Neural progenitor cell (in vitro differentiated cells): ENCODE measurements around the gene PLEKHA5. TPM values are rescaled to one million over a fixed set of nuclear protein-coding genes. Genes with fewer than 3 reads are reported as not detected.
"Not testable (repeated sequence)": the region's sequence is repeated elsewhere in the genome, so short reads cannot be mapped to it uniquely, and the experiment has no call there.

Experiments
- DNase-seq: peaks from one replicate; pipeline ENCODE4 v3.0.0-alpha.2; 2016; ENCODE audit warnings: low spot score
- H2AFZ ChIP-seq: fragments of 200-600 bp; sonication (generic); replicated peaks from 2 replicates; pipeline ENCODE4 v1.6.1; 2016; ENCODE audit warnings: antibody characterized with exemption
- H3F3A ChIP-seq: fragments of 200-600 bp; sonication (generic); 2 replicates; pipeline ENCODE4 v1.6.1; 2016; ENCODE audit warnings: antibody characterized with exemption, low read depth
- H3K27ac ChIP-seq: fragments of 200-600 bp; sonication (generic); 2 replicates; pipeline ENCODE4 v1.5.1; 2016; ENCODE audit warnings: mild to moderate bottlenecking
- H3K27me3 ChIP-seq: fragments of 200-600 bp; sonication (generic); 2 replicates; pipeline ENCODE4 v1.6.1; 2016; ENCODE audit warnings: mild to moderate bottlenecking, moderate library complexity
- H3K36me3 ChIP-seq: fragments of 200-600 bp; sonication (generic); 2 replicates; pipeline ENCODE4 v1.5.1; 2016
- H3K4me1 ChIP-seq: fragments of 200-600 bp; sonication (generic); 2 replicates; pipeline ENCODE4 v1.6.1; 2016; ENCODE audit warnings: mixed run types
- H3K4me2 ChIP-seq: fragments of 200-600 bp; sonication (generic); 2 replicates; pipeline ENCODE4 v1.6.1; 2016
- H3K4me3 ChIP-seq: fragments of 200-600 bp; sonication (generic); 2 replicates; pipeline ENCODE4 v1.5.1; 2016
- H3K79me2 ChIP-seq: fragments of 200-600 bp; sonication (generic); 2 replicates; pipeline ENCODE4 v1.6.1; 2016; ENCODE audit warnings: low read depth
- H3K9ac ChIP-seq: fragments of 200-600 bp; sonication (generic); 2 replicates; pipeline ENCODE4 v1.6.1; 2016
- H3K9me3 ChIP-seq: fragments of 200-600 bp; sonication (generic); 2 replicates; pipeline ENCODE4 v1.5.1; 2016; ENCODE audit warnings: low read depth
- H4K20me1 ChIP-seq: fragments of 200-600 bp; sonication (generic); 2 replicates; pipeline ENCODE4 v1.6.1; 2016; ENCODE audit warnings: low read depth
- H3K27ac Mint-ChIP-seq: 3 replicates; pipeline ENCODE4 v1.8.0; 2021; ENCODE audit warnings: mixed read lengths
- H3K27me3 Mint-ChIP-seq: 2 replicates; pipeline ENCODE4 v1.8.0; 2022; ENCODE audit warnings: low read depth, mild to moderate bottlenecking, inconsistent platforms, moderate library complexity, mixed read lengths; ENCODE audit not compliant: insufficient read depth
- H3K36me3 Mint-ChIP-seq: 3 replicates; pipeline ENCODE4 v1.8.0; 2021; ENCODE audit warnings: mixed read lengths
- H3K4me1 Mint-ChIP-seq: 3 replicates; pipeline ENCODE4 v1.8.0; 2021; ENCODE audit warnings: mixed read lengths
- H3K4me3 Mint-ChIP-seq: 3 replicates; pipeline ENCODE4 v1.8.0; 2021; ENCODE audit warnings: mild to moderate bottlenecking, moderate library complexity, mixed read lengths
- H3K9me3 Mint-ChIP-seq: 3 replicates; pipeline ENCODE4 v1.8.0; 2020; ENCODE audit warnings: mixed read lengths
- CTCF ChIP-seq: fragments of 200-600 bp; sonication (generic); IDR thresholded peaks from 2 replicates; pipeline ENCODE4 v1.5.1; 2017; ENCODE audit warnings: antibody characterized with exemption, mild to moderate bottlenecking
- EZH2 ChIP-seq: fragments of 200-600 bp; sonication (generic); IDR thresholded peaks from 2 replicates; pipeline ENCODE4 v1.6.1; 2017; ENCODE audit warnings: antibody characterized with exemption, mild to moderate bottlenecking, moderate library complexity
- EZH2phosphoT487 ChIP-seq: fragments of 200-600 bp; sonication (generic); IDR thresholded peaks from 2 replicates; pipeline ENCODE4 v1.6.1; 2017; ENCODE audit warnings: antibody characterized with exemption
- total RNA-seq: library from RNA; depleted of rRNA; stranded (reverse); fragments of >200 nt; gene quantifications from 2 replicates; pipeline ENCODE4 v1.2.3, GENCODE V29; 2015; ENCODE audit warnings: low replicate concordance

The PLEKHA5 gene
- total RNA-seq, 1 donor from 2014 or later: 86.7 TPM

DNA sequence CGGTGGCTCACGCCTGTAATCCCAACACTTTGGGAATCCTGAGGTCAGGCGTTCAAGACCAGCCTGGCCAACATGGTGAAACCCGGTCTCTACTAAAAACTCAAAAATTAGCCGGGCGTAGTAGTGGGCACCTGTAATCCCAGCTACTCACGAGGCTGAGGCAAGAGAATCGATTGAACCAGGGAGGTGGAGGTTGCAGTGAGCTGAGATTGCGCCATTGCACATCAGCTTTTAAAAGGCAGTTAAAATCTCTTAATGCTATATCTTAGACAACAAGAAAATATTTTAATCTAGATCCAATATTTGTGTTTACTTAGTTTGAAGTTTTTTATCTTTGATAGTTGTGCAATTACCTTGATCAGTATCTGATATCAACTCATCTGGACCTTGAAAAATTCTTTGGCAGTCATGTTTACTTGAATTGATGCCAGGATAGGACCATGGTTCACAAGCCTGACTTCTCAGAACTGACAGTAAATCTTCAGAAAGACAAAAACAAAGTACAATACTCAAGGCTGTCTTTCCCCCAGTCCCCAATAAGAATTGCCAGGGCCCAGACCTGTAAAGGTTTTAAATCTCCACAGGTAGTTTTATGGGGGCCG, 174.7 kb downstream of the PLEKHA5 start:
- Histone ChIP-seq H3K27ac (no peak overlapping the region), H3K4me2 (no peak overlapping the region), H3K4me3 (no peak overlapping the region), H3K9ac (no peak overlapping the region), H3K9me3 (no peaks in the 10 kb centered on the region), H3K79me2 (no peaks in the 10 kb centered on the region), H3K27me3 (no peaks in the 10 kb centered on the region), H4K20me1 (no peaks in the 10 kb centered on the region), H3K4me1 (no peaks in the 10 kb centered on the region), H3K36me3 (peaks cover 3% of the 10 kb centered on the region), H3F3A (no peaks in the 10 kb centered on the region), H2AFZ (no peak overlapping the region)
- Mint-ChIP-seq H3K27me3 (no peaks in the 10 kb centered on the region), H3K4me3 (no peak overlapping the region), H3K4me1 (no peaks in the 10 kb centered on the region), H3K27ac (no peak overlapping the region), H3K36me3 (peaks cover 34% of the 10 kb centered on the region), H3K9me3 (peaks cover 2% of the 10 kb centered on the region)
- DNase-seq: no peak
- TF ChIP-seq EZH2phosphoT487 (no peak), CTCF (no peak), EZH2 (no peak)

- not testable (repeated sequence) for H3K4me1 Mint-ChIP-seq, H3K4me3 Mint-ChIP-seq, H4K20me1 ChIP-seq, H3F3A ChIP-seq, H3K79me2 ChIP-seq, H3K27ac ChIP-seq, H3K27me3 Mint-ChIP-seq, H3K4me2 ChIP-seq, DNase-seq, H2AFZ ChIP-seq, H3K4me3 ChIP-seq, H3K9me3 ChIP-seq, H3K27ac Mint-ChIP-seq, H3K4me1 ChIP-seq, H3K36me3 ChIP-seq, H3K27me3 ChIP-seq, H3K9me3 Mint-ChIP-seq, H3K9ac ChIP-seq
- H3K36me3 Mint-ChIP-seq: peaks cover 28% of the 10 kb centered on the region
Measured at GRCh38 chr12:19305621-19306020, 176.1 kb downstream of the PLEKHA5 start.

DNA sequence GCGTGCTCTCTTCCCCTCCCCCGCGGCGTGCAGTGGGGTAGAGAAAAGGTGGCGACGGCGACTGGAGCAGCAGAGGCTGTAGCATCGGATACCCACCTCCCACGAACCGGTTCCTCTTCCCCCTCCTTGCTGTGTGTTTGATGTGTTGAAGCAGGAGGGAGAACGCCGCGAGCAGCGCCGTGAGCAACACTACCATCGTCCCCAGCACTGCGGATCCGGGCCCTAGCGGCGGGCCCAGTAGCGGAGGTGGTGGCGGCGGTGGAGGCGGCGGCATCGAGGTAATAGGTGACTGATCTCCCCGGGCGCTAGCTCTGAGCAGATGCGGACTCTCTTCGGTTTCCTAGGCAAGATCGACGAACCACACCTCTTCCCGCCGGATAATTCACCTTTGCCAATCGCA, 176.8 kb downstream of the PLEKHA5 start:
- H3K36me3 ChIP-seq: peaks cover 3% of the 10 kb centered on the region
- Mint-ChIP-seq H3K36me3 (peaks cover 32% of the 10 kb centered on the region), H3K27me3 (no peaks in the 10 kb centered on the region), H3K4me1 (no peaks in the 10 kb centered on the region), H3K4me3 (no peak overlapping the region), H3K9me3 (peaks cover 2% of the 10 kb centered on the region), H3K27ac (no peak overlapping the region)
- H3K4me3 ChIP-seq: no peak overlapping the region
- H3K9me3 ChIP-seq: no peaks in the 10 kb centered on the region
- no peak overlapping the region for H3K27ac ChIP-seq
- TF ChIP-seq EZH2 (no peak), EZH2phosphoT487 (no peak), CTCF (no peak)
- no peaks in the 10 kb centered on the region for H3K79me2 ChIP-seq
- H3K4me1 ChIP-seq: no peaks in the 10 kb centered on the region
- DNase-seq: no peak
- no peak overlapping the region for H2AFZ ChIP-seq
- H3K27me3 ChIP-seq: no peaks in the 10 kb centered on the region
- H3K9ac ChIP-seq: no peak overlapping the region
- H3K4me2 ChIP-seq: no peak overlapping the region
- no peaks in the 10 kb centered on the region for H4K20me1 ChIP-seq
- no peaks in the 10 kb centered on the region for H3F3A ChIP-seq

- H3K9me3 Mint-ChIP-seq: peaks cover 2% of the 10 kb centered on the region
- Histone ChIP-seq H3K27me3 (no peaks in the 10 kb centered on the region), H3K9me3 (no peaks in the 10 kb centered on the region), H3K4me1 (no peaks in the 10 kb centered on the region), H3K36me3 (peaks cover 3% of the 10 kb centered on the region), H3F3A (no peaks in the 10 kb centered on the region), H4K20me1 (no peaks in the 10 kb centered on the region), H2AFZ (no peak overlapping the region), H3K27ac (no peak overlapping the region), H3K9ac (no peak overlapping the region), H3K79me2 (no peaks in the 10 kb centered on the region), H3K4me2 (no peak overlapping the region), H3K4me3 (no peak overlapping the region)
- H3K4me3 Mint-ChIP-seq: no peak overlapping the region
- no peak overlapping the region for H3K27ac Mint-ChIP-seq
- peaks cover 35% of the 10 kb centered on the region for H3K36me3 Mint-ChIP-seq
- no peak for DNase-seq
- H3K27me3 Mint-ChIP-seq: no peaks in the 10 kb centered on the region
- no peaks in the 10 kb centered on the region for H3K4me1 Mint-ChIP-seq
- no peak for TF ChIP-seq CTCF
- TF ChIP-seq EZH2: no peak
- no peak for TF ChIP-seq EZH2phosphoT487
Measured at GRCh38 chr12:19307451-19307850, 177.9 kb downstream of the PLEKHA5 start.
